K562 (cell line): ENCODE measurements around the gene NFATC3. TPM values are rescaled to one million over a fixed set of nuclear protein-coding genes. Genes with fewer than 3 reads are reported as not detected.

ENCODE experiments used
- CREB3L1 ChIP-seq: fragments of 450-650 bp; IDR thresholded peaks from 2 replicates; pipeline ENCODE4 v1.6.1; 2014; ENCODE audit warnings: low read depth, mild to moderate bottlenecking, moderate library complexity, borderline replicate concordance
- ERF ChIP-seq: fragments of 450-650 bp; formaldehyde crosslinking; IDR thresholded peaks from 2 replicates; pipeline ENCODE4 v1.4.0; 2020; ENCODE audit warnings: mild to moderate bottlenecking, mixed read lengths
- MAFF ChIP-seq: IDR thresholded peaks from 2 replicates; pipeline ENCODE4 v1.6.1; 2012; ENCODE audit warnings: low read length, improper control_type of control experiment
- MNT ChIP-seq, 2 experiments: fragments of 450-650 bp; conservative IDR thresholded peaks; 2 replicates each; pipeline ENCODE4 v1.6.1; 2017; ENCODE audit warnings: mild to moderate bottlenecking in 2 of 2, moderate library complexity in 2 of 2
- NELFE ChIP-seq: IDR thresholded peaks from 2 replicates; pipeline ENCODE4 v1.6.1; 2011; ENCODE audit warnings: mild to moderate bottlenecking; ENCODE audit not compliant: insufficient read depth, insufficient read length
- NFYB ChIP-seq: IDR thresholded peaks from 2 replicates; pipeline ENCODE4 v1.6.1; 2011; ENCODE audit warnings: mild to moderate bottlenecking, moderate library complexity; ENCODE audit not compliant: insufficient read length; ENCODE audit errors: extremely low read depth
- NR2F6 ChIP-seq: fragments of 450-650 bp; formaldehyde crosslinking; IDR thresholded peaks from 2 replicates; pipeline ENCODE4 v1.4.0; 2020; ENCODE audit warnings: mild to moderate bottlenecking
- RFX7 ChIP-seq: fragments of 250-450 bp; sonication (Bioruptor Pico); IDR thresholded peaks from 2 replicates; pipeline ENCODE4 v1.5.1; 2021; ENCODE audit warnings: mild to moderate bottlenecking
- SAP30 ChIP-seq: fragments of 200-600 bp; sonication (generic); IDR thresholded peaks from 2 replicates; pipeline ENCODE4 v1.6.1; 2012; ENCODE audit warnings: borderline replicate concordance, low read depth, mild to moderate bottlenecking, moderate library complexity, low read length, control low read depth, inconsistent platforms; ENCODE audit not compliant: insufficient read depth, poor library complexity, severe bottlenecking
- SRSF3 ChIP-seq: fragments of 200-400 bp; formaldehyde crosslinking; IDR thresholded peaks from 2 replicates; pipeline ENCODE4 v1.6.1; 2016; ENCODE audit warnings: mild to moderate bottlenecking, low read length, moderate library complexity; ENCODE audit not compliant: insufficient read depth
- ZBTB40 ChIP-seq, 2 experiments: fragments of 450-650 bp in 1 of 2; sonication (generic) in 1 of 2; formaldehyde crosslinking in 1 of 2; IDR thresholded peaks; 2 replicates each; pipeline versions ENCODE4 v1.7.1 to v1.9.0; 2016 to 2022; ENCODE audit warnings: inconsistent platforms in 1 of 2, mild to moderate bottlenecking in 1 of 2, missing genetic modification reagents in 1 of 2
- ZNF217 ChIP-seq: sonication (generic); formaldehyde crosslinking; IDR thresholded peaks from 2 replicates; pipeline ENCODE4 v1.8.0; 2022; ENCODE audit warnings: mild to moderate bottlenecking, missing genetic modification reagents
- ZNF778 ChIP-seq: fragments of 450-650 bp; formaldehyde crosslinking; IDR thresholded peaks from 2 replicates; pipeline ENCODE4 v1.4.0; 2020; ENCODE audit warnings: mild to moderate bottlenecking, moderate library complexity
- polyA plus RNA-seq, 8 experiments: library from polyadenylated mRNA; depleted of rRNA in 4 of 8; stranded (reverse) in 5 of 8; unstranded in 3 of 8; fragments of >200 nt; fragmentation: Nextera tagmentation in 2 of 8; fragmentation: Illumina TruSeq in 1 of 8; extraction: Ambion mirVana in 2 of 8; extraction: Trizol in 1 of 8; gene quantifications; 2 replicates each; pipeline versions ENCODE4 v1.2.1 to v1.2.3, GENCODE V29; 2011 to 2014; ENCODE audit warnings: inconsistent platforms in 1 of 8, missing spikeins in 1 of 8
- total RNA-seq, 7 experiments: library from RNA; depleted of rRNA in 6 of 7; stranded (reverse); fragments of >200 nt in 6 of 7; fragmentation: Illumina TruSeq in 2 of 7; extraction: Trizol in 2 of 7; gene quantifications; 2 replicates each; pipeline versions ENCODE4 v1.2.1 to v1.2.3, GENCODE V29; 2011 to 2021; ENCODE audit warnings: low replicate concordance in 1 of 7

The NFATC3 gene
- total and polyA plus RNA-seq, 9 of the 15 experiments (the other 6 are each of a cell fraction or from before 2014, with no cell fraction given) = 15.7 to 98.4 (median 59.4) TPM

GRCh38 chr16:68085259-68086071, at the start of gene NFATC3 (continued):
- 0 out of 2 replicates have a peak, but pooled peaks have one; percentile 34 for TF ChIP-seq CREB3L1
- TF ChIP-seq MAFF = no peak
- 0 out of 2 replicates have a peak, but pooled peaks have one; percentile 61 for TF ChIP-seq SRSF3
- TF ChIP-seq MNT (conservative IDR thresholded peaks at IDR 0.05) = peak; percentile 70 to 80
- TF ChIP-seq RFX7 = no peak
- no peak for TF ChIP-seq ERF (CRISPR knock-in tag)
- no peak for TF ChIP-seq ZNF778 (CRISPR knock-in tag)
- peak; percentile 12 for TF ChIP-seq NFYB
- no peak for TF ChIP-seq NR2F6 (CRISPR knock-in tag)
- no peak for TF ChIP-seq ZNF217 (CRISPR knock-in tag)
- no peak for TF ChIP-seq NELFE
- TF ChIP-seq SAP30 = peak; percentile 83
- TF ChIP-seq ZBTB40 (IDR thresholded peaks at IDR 0.05) = 0 out of 2 replicates have a peak, but pooled peaks have one; percentile 29
- TF ChIP-seq ZBTB40 (CRISPR knock-in tag; IDR thresholded peaks at IDR 0.05) = no peak
